ENCODE data around the gene DAGLA.

Gene DAGLA

GRCh38 chr11:61745781-61746441 lies 65.7 kb downstream of the DAGLA start:
- no peak for DNase-seq (ENCODE audit: extremely low read depth in 1 of 2, low read depth in 1 of 2)

DNA sequence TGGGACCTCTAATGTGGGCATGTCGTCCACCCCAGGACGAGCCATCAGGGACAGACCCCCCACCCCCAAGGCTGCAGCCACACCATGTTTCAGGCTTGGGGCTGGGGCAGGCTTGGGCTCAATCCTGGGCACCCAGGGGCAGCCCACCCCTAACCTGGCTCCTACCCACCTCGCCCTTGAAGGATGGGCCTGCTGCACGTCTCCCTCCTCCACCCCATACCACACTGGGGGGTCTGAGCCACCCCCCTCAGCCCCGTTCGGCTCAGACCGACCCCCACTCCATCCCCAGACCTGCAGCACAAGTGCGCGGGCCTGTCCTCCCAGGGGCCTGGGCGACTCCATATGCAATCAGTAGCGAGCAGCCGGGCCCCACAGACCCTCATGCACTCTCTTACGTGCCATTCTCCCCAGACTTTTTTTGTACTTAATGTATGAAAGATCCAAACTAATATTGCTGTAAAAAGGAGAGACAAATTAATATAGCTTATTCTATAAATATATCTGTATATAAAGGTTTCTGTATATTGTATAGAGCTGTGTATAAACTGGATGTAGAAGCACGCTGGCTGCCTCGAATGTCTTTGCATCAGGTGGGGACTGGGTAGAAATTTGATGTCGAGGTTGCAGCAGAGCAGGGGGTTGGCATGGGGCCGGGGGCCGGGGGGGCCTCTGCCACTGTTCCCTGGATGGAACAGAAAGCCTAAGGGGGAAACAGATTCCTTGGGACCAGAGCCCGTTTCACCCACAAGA lies 66.4 kb downstream of the DAGLA start:
- no peak for DNase-seq (ENCODE audit: extremely low read depth in 1 of 2, low read depth in 1 of 2)

- no peak for DNase-seq (ENCODE audit: extremely low read depth in 1 of 2, low read depth in 1 of 2)
Measured at GRCh38 chr11:61747192-61747966, 67.2 kb downstream of the DAGLA start.

DNA sequence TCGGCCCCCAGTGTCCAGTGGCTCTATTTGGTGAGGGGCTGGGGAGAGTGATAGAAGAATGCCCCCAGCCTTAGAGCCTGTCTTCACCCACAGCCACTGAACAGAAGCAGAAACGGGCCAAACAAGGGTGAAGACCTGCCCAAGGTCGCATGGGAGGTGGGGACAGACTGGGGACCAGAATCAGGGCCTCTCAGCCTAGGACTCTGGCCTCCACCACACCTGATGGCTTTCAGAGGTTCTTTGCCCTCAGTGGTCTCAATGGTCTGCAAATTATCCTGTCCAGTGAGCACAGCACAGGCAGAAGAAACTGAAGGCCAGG lies 67.7 kb downstream of the DAGLA start:
- no peak for DNase-seq (ENCODE audit: extremely low read depth in 1 of 2, low read depth in 1 of 2)

- DNase-seq (ENCODE audit: extremely low read depth in 1 of 2, low read depth in 1 of 2): no peak
Measured at GRCh38 chr11:61749591-61750217, 69.5 kb downstream of the DAGLA start.

- no peak for DNase-seq (ENCODE audit: extremely low read depth in 1 of 2, low read depth in 1 of 2)
Measured at GRCh38 chr11:61750631-61751273, 70.6 kb downstream of the DAGLA start.

- DNase-seq (ENCODE audit: extremely low read depth in 1 of 2, low read depth in 1 of 2): no peak
Measured at GRCh38 chr11:61751384-61751783, 71.2 kb downstream of the DAGLA start.

DNA sequence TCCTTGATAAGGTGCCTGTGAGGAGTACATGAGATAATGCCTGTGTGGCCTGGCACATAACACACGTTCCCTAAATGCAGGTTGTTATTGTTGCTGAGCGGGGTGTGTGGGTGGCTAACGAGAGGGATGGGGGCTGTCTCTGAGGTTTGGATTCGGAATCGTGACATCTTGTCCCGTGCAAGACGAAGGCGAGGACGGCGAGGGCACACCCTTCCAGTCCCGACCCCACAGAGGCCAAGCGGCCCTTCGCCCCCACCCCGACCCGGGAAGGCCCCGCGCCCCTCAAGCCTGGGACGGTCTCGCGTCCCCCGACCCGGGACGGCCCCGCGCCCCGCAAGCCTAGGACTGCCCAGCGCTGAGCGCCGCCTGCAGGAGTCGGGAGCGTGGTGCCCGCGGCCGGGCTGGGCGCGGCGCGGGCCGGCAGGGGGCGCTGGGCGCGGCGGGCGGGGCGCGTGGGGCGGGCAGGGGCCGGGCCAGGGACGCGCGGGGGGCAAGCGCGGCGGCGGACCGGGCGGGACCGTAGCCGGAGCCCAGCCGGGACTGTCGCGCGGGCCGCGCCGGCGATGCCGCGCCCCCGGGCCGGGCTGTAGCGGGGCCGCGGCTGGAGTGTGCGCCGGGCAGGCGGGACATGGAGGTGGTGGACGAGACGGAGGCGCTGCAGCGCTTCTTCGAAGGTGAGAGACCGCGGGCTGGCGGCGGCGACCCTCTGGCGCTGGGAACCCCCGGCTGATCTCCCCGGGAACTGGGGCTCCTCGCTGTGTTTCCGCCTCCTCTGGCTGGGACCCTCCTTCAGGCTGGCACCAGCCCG lies 72.1 kb downstream of the DAGLA start, which contains the start of gene MYRF:
TSS of gene MYRF (plus strand) at position 520 of the 808 bp plus-strand sequence. CDS start at position 629, 109 bp downstream.
- no peak for DNase-seq (ENCODE audit: extremely low read depth in 1 of 2, low read depth in 1 of 2)

DNA sequence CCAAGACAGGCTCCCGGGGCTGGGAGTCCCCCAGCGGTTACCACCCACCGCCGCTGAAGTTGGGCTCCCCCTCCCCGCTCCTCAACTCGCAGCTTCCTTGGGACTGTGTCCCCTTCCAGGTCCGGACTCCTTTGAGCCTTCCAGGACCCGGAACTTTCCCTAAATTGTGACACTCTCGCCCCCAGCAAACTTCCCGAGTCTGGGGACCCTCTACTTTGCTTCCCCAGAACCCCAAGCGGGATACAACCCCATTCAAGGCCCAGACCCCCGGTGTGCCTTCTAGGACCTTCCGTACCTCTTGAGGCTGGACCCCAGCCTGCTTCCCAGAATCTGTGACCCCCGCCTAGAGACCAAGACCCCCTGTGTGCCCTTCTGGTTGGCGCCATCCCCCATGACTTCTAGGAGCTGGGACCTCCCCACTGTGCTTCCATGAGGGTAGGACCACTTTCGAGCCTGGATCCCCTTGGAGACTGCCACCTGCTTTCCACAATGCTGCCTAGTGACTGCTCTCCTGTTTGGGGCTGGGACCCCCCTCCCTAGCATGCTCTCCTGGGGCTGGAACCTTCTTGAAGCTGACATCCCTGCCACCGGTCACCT lies 72.8 kb downstream of the DAGLA start:
- no peak for DNase-seq (ENCODE audit: extremely low read depth in 1 of 2, low read depth in 1 of 2)

GRCh38 chr11:61753672-61754071 lies 73.5 kb downstream of the DAGLA start:
- no peak for DNase-seq (ENCODE audit: extremely low read depth in 1 of 2, low read depth in 1 of 2)

GRCh38 chr11:61754534-61755482 lies 74.6 kb downstream of the DAGLA start:
- no peak for DNase-seq (ENCODE audit: extremely low read depth in 1 of 2, low read depth in 1 of 2)

DNA sequence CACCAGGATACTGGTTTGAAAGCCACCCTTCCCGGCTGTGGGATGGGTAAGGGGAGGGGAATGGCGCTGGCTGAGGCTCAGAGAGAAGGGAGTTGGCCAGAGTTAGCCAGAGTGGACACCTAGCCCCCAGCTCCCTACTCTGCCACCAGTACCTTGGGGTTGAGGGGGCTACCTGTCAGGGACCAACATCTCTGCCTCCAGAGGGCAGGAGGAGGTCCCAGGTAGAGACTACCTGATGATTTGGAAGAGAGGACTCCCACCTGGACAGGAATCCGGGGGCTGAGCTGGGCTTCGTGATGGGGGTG lies 75.9 kb downstream of the DAGLA start:
- DNase-seq (ENCODE audit: extremely low read depth in 1 of 2, low read depth in 1 of 2): no peak

DNA sequence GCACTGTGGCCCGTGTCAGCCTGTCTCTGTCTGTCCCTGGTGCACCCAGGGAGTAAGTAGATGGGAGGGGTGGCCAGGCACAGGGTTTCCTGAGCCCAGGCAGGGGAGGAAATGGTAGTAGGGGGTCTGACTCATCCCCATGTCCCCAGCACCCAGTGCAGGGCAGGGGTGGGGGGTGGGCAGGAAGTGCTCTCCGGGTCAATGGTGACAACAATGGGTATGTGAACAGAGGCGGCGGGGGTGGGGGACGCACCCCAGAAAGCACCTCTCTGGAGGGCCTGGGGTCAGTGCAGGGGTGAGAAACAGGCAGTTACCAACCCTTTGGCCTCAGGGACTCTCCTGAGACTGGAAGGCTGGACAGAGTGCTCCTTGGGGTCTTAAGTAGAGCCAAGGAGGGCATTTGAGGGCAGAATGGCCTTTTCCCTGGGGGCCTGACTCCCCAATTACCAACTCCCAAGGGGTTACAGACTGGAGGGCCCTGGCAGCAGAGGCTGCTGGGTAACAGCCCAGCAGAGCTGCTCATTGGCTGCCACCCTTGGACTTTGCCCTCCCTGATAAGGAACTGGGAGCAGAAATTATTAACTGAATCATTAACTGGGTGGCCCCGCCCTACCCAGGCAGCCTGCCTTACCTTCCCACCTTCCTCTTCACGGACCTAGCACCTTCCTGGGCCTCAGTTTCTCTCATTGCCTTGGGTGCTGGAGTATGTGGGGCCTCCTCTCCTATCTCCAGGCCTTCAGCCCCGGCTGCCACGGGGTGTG lies 76.4 kb downstream of the DAGLA start:
- DNase-seq (ENCODE audit: extremely low read depth in 1 of 2, low read depth in 1 of 2): no peak

GRCh38 chr11:61757213-61757862 lies 77.1 kb downstream of the DAGLA start:
- no peak for DNase-seq (ENCODE audit: extremely low read depth in 1 of 2, low read depth in 1 of 2)

GRCh38 chr11:61760946-61761345 lies 80.8 kb downstream of the DAGLA start:
- no peak for DNase-seq (ENCODE audit: extremely low read depth in 1 of 2, low read depth in 1 of 2)

DNA sequence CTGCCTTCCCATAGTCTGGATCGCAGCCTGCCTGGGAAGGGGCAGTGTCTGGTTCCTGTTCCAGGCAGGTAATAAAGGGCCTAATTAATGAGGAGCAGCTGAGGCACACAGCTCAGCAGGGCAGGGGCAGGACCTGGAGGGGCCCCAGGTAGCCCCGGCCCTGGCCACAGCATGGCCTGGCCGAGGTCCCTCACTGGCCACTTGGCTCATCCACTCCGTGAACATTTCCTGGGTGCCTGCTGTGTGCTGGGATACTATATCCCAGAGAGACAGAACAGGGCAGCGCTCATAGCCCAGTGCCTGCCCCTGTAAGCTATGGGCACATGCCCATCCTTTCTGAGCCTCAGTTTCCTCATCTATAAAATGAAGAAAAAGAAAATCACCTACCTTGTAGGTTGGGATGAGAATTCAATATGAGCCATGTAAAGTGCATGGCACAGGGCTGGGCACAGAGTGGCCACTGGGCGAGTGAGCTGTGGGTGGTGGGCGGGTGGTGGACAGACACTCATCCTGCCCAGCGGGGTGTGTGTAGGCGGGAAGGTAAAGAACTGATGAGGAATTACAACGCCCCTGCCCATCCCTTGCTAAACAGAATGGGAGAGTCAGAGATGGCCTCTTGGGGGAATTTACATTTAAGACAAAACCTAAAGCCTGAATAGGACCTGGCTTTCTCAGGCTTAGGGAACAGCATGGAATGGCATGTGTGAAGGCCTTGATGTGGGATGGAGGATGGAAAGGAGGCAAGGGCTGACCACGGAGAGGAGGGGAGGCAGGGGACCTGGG lies 81.4 kb downstream of the DAGLA start:
- DNase-seq (ENCODE audit: extremely low read depth in 1 of 2, low read depth in 1 of 2): no peak

- DNase-seq (ENCODE audit: extremely low read depth in 1 of 2, low read depth in 1 of 2): no peak
Measured at GRCh38 chr11:61762223-61762615, 82.0 kb downstream of the DAGLA start.
